Vagina (tissue), 2 donors: Measurements from ENCODE around the gene GRPEL2.

Source experiments
- CTCF ChIP-seq, 3 experiments: fragments of 450-650 bp in 2 of 3; fragments of 200-600 bp in 1 of 3; sonication (generic) in 1 of 3; IDR thresholded peaks; one replicate each; pipeline ENCODE4 v1.5.1; 2017 to 2019; ENCODE audit warnings: antibody characterized with exemption in 3 of 3, mild to moderate bottlenecking in 2 of 3, moderate library complexity in 2 of 3
- POLR2A ChIP-seq, 2 donors: fragments of 450-650 bp; IDR thresholded peaks; one replicate each; pipeline ENCODE4 v1.6.1; 2017; ENCODE audit warnings: antibody characterized with exemption in 2 of 2, mild to moderate bottlenecking in 2 of 2, moderate library complexity in 2 of 2

- TF ChIP-seq POLR2A (IDR thresholded peaks at IDR 0.05) (no peak), CTCF (IDR thresholded peaks at IDR 0.05) (no peak)
These were observed 47.8 kb upstream of the GRPEL2 start for GRCh38 chr5:149297340-149298025.
